Adrenal gland (tissue), 12 donors: ENCODE data around the gene RAD51B. TPM values are rescaled to one million over a fixed set of nuclear protein-coding genes. Genes with fewer than 3 reads are reported as not detected.
A peak's percentile ranks its signal among the peaks of the same experiment; 100 is the strongest.

Source experiments
- DNase-seq, 7 donors: peaks; one replicate each; pipeline ENCODE4 v3.0.0-alpha.2; 2019 to 2020
- H3K27ac ChIP-seq, 5 donors: fragments of 200-600 bp; sonication (generic) in 4 of 5; 1 replicate in 3 of 5; 2 replicates in 2 of 5; pipeline versions ENCODE4 v1.5.1 to v1.8.0; 2016 to 2020; ENCODE audit warnings: mild to moderate bottlenecking in 1 of 5
- H3K27me3 ChIP-seq: fragments of 200-600 bp; 2 replicates; pipeline ENCODE4 v1.8.0; 2021
- H3K36me3 ChIP-seq, 2 donors: fragments of 200-600 bp; replicated peaks in 1 of 2; 1 replicate in 1 of 2; 2 replicates in 1 of 2; pipeline versions ENCODE4 v1.5.1 to v1.8.0; 2018 to 2022
- H3K4me1 ChIP-seq, 2 donors: fragments of 200-600 bp; replicated peaks in 1 of 2; 1 replicate in 1 of 2; 2 replicates in 1 of 2; pipeline versions ENCODE4 v1.5.1 to v1.8.0; 2018 to 2021
- H3K4me3 ChIP-seq, 4 donors: fragments of 200-600 bp; sonication (generic) in 3 of 4; one replicate each; pipeline ENCODE4 v1.5.1; 2016 to 2018
- H3K9me3 ChIP-seq, 3 donors: fragments of 200-600 bp; sonication (generic) in 1 of 3; replicated peaks in 1 of 3; 1 replicate in 2 of 3; 2 replicates in 1 of 3; pipeline versions ENCODE4 v1.5.1 to v1.8.0; 2016 to 2021
- POLR2A ChIP-seq, 2 donors: fragments of 450-650 bp; IDR thresholded peaks; one replicate each; pipeline ENCODE4 v1.6.1; 2017; ENCODE audit warnings: antibody characterized with exemption in 2 of 2, mild to moderate bottlenecking in 2 of 2, moderate library complexity in 1 of 2
- WGBS, 4 donors: extraction: QIAGEN DNeasy Blood & Tissue Kit in 2 of 4; methylation state at CpG; one replicate each; pipeline versions ENCODE4 v1.1.5 to v1.1.7; 2013 to 2017; 5-methylcytosine and 5-hydroxymethylcytosine counted together
- intact Hi-C, 2 donors: fragments of 100-400 bp; cut with DNase I; formaldehyde crosslinking; loops; one replicate each; pipeline versions ENCODE4 v1.14.1 to v1.15.0; 2022 to 2023
- polyA plus RNA-seq, 3 donors: library from polyadenylated mRNA; stranded (reverse); fragments of 200-250 nt in 2 of 3; fragments of 350-450 nt in 1 of 3; fragmentation: Illumina TruSeq in 1 of 3; extraction: RNeasy Lipid Tissue Mini Kit (QIAGEN cat#74804) in 1 of 3; gene quantifications; one replicate each; pipeline ENCODE4 v1.2.3, GENCODE V29; 2013 to 2014
- total RNA-seq, 9 donors: library from RNA; depleted of rRNA in 4 of 9; stranded (reverse); fragments of >200 nt in 4 of 9; fragments of 120-200 nt in 1 of 9; fragmentation: NEBNext Ultra II Directional in 1 of 9; extraction: Animal tissue kit (Norgen Biotek cat#: 25700) in 1 of 9; gene quantifications; one replicate each; pipeline versions ENCODE4 v1.1.0 to v1.2.4, GENCODE V29; 2013 to 2023
- TF ChIP-seq, protein P1 (sequence below), 6 experiments: fragments of 450-650 bp in 4 of 6; fragments of 200-600 bp in 2 of 6; sonication (generic) in 1 of 6; IDR thresholded peaks; 1 replicate in 5 of 6; 2 replicates in 1 of 6; pipeline versions ENCODE4 v1.5.1 to v1.8.0; 2016 to 2021; ENCODE audit warnings: antibody characterized with exemption in 6 of 6, mild to moderate bottlenecking in 2 of 6, moderate library complexity in 1 of 6
- donor health status: healthy with polysubstance abuse.
- donor health status: Bipolar disorder and iron deficiency.
- donor health status: DM: yes; HTN: yes; CAD: no.
- donor health status: DM: no; HTN: no; CAD: no.
- donor health status: DM: no; HTN: no; CAD: no.
- donor health status: DM: yes; HTN: yes; CAD: no.

Gene RAD51B
- total and polyA plus RNA-seq, 12 donors, result 2.3 to 24.6 (median 12.4) TPM

DNA sequence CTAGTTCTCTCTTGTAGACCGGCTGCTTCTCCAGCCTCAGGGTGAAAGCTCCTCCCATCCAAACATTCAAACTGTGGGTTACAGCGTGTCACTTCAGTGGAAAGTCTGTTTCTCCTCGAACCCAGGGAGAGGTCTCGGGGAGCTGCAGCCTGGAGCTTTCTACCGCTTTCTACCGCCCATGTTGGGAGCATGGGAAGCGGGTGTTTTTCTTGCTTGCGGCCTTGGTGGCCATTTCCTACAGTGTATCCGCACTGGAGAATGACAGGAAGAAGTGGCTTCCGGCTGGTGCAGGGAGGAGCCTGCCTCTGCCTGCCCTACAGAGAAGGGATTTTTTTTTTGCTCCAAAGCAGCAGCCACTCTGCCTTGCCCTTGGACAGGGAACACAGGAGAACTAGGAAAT lies 952.1 kb downstream of the RAD51B start:
- Histone ChIP-seq H3K27me3 (no peaks in the 10 kb centered on the region), H3K9me3 (no peaks in the 10 kb centered on the region), H3K4me1 (peaks cover 0 to 18% of the 10 kb centered on the region in 2 donors), H3K36me3 (no peaks in the 10 kb centered on the region), H3K27ac (peak overlapping the region in 2 of 5 donors; percentile 38 to 56), H3K4me3 (no peak overlapping the region)
- intact Hi-C loops, result no loop called here
- 46 to 56% (median 51%) methylated on average over 9 to 10 of the region's 10 CpGs for WGBS, 4 donors
- TF ChIP-seq, protein P1, sequence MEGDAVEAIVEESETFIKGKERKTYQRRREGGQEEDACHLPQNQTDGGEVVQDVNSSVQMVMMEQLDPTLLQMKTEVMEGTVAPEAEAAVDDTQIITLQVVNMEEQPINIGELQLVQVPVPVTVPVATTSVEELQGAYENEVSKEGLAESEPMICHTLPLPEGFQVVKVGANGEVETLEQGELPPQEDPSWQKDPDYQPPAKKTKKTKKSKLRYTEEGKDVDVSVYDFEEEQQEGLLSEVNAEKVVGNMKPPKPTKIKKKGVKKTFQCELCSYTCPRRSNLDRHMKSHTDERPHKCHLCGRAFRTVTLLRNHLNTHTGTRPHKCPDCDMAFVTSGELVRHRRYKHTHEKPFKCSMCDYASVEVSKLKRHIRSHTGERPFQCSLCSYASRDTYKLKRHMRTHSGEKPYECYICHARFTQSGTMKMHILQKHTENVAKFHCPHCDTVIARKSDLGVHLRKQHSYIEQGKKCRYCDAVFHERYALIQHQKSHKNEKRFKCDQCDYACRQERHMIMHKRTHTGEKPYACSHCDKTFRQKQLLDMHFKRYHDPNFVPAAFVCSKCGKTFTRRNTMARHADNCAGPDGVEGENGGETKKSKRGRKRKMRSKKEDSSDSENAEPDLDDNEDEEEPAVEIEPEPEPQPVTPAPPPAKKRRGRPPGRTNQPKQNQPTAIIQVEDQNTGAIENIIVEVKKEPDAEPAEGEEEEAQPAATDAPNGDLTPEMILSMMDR (IDR thresholded peaks at IDR 0.05), result no peak
- TF ChIP-seq POLR2A (IDR thresholded peaks at IDR 0.05), result no peak
- peak in 6 of 7 donors; percentile 38 to 73 (median 48) for DNase-seq

DNA sequence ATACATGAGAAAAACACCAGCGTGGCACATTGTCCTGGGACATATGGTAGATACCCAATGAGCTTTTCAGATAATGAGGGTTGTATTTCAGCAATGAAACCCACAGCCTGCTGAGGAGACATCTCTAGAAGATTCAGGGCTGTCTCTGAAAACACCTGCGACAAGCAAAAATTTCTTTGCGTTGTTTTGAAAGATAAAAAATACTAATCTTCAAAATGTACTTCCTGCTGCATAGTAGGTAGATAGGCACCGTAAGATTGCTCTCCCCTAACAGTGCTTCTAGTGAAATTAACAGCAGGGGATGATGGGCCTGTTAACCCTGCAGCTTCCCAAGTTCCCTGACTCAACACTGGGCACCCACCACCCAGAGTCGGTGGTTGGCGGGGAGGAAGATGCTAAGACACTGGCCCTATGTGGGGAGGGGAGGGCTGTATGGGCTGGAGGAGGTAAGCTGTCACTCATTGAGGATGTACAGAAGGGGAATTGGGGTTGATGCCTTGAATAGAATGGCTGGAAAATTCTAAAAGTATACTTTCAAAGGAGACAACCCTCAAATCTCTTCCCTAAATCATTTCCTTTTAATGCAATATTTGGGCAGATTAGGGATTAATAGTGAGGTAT lies 953.3 kb downstream of the RAD51B start:
- peaks cover 0 to 17% of the 10 kb centered on the region in 2 donors for H3K4me1 ChIP-seq
- no peak for DNase-seq
- H3K27ac ChIP-seq, result no peak overlapping the region
- H3K27me3 ChIP-seq, result no peaks in the 10 kb centered on the region
- no peaks in the 10 kb centered on the region for H3K36me3 ChIP-seq
- no peaks in the 10 kb centered on the region for H3K9me3 ChIP-seq
- intact Hi-C loops, result no loop called here
- no peak for TF ChIP-seq POLR2A (IDR thresholded peaks at IDR 0.05)
- TF ChIP-seq, protein P1 (IDR thresholded peaks at IDR 0.05), result no peak
- 81 to 92% (median 90%) methylated on average over 6 of the region's 6 CpGs for WGBS, 4 donors
- no peak overlapping the region for H3K4me3 ChIP-seq

DNA sequence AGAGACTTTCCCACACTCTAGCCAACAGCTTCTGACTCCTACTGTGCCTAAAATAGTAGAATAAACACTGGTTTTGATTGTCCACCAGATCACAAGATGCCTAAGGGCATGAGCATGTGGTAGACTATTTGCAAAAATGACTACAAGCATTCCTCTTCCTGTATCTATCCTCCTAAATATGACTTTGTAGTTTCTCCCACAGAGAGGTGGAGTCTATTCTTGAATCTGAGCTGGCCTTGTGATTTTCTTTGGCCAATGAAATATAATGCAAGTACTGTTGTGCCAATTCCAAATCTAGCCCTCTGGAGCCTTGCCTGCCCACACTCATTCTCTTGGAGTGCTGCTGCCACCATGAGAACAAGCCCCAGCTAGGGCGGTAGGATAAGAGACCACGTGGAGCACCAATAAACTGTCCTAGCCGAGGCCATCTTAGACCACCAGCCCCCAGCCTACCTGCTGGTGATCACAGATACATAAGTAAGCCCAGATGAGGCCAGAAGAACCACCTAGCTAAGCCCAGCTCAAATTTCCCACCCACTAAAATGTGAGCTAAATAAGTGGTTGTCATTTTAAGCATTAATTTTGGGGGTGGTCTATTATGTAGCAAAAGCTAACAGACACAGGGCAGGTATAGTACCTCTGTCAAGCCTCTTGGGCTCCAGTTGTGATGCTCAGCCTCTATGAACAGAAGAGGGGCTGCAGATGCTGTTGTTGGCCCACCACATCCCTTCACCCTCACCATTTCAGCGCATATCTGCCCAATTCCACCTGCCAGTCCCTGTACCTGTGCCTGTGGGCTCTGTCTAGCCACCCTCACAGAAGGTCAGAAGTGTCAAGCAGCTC lies 955.4 kb downstream of the RAD51B start:
- intact Hi-C loops, result no loop called here
- H3K9me3 ChIP-seq, result no peaks in the 10 kb centered on the region
- TF ChIP-seq, protein P1 (IDR thresholded peaks at IDR 0.05), result no peak
- no peak for TF ChIP-seq POLR2A (IDR thresholded peaks at IDR 0.05)
- no peaks in the 10 kb centered on the region for H3K36me3 ChIP-seq
- H3K4me1 ChIP-seq, result peaks cover 0 to 28% of the 10 kb centered on the region in 2 donors
- no peak overlapping the region for H3K4me3 ChIP-seq
- H3K27me3 ChIP-seq, result no peaks in the 10 kb centered on the region
- DNase-seq, result peak in 1 of 7 donors; percentile 46
- 93 to 96% (median 94%) methylated on average over 4 of the region's 4 CpGs for WGBS, 4 donors
- H3K27ac ChIP-seq, result no peak overlapping the region

DNA sequence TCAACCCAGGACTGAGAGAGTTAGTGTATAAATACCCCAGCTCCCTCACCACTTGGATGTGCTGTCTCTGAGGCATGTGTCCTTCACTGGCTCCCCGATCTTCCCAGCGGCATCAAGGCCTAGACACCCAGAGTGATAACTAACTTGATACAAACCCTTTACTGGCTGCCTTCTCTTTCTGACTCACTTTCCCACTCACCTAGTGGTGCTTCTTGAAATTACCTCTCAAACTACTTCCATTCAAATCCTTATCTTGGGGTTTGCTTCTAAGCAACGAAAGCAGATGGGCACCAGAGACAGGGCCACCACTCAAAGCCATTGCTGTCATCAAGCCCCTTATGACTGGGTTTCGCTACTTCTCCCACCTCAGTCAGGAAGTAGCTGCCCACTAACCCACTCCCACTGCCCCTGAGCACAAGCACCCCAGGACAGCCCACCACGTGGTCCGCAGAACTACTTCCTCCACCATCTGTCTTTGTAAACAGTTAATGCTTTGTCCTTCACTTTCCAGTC lies 956.1 kb downstream of the RAD51B start:
- intact Hi-C loops, result no loop called here
- H3K4me1 ChIP-seq, result peaks cover 0 to 35% of the 10 kb centered on the region in 2 donors
- DNase-seq, result peak in 2 of 7 donors; percentile 10 to 38
- no peak overlapping the region for H3K27ac ChIP-seq
- H3K9me3 ChIP-seq, result no peaks in the 10 kb centered on the region
- TF ChIP-seq, protein P1 (IDR thresholded peaks at IDR 0.05), result no peak
- no peak for TF ChIP-seq POLR2A (IDR thresholded peaks at IDR 0.05)
- H3K27me3 ChIP-seq, result no peaks in the 10 kb centered on the region
- WGBS, 4 donors, result 79 to 86% (median 83%) methylated on average over 6 of the region's 6 CpGs
- no peak overlapping the region for H3K4me3 ChIP-seq
- no peaks in the 10 kb centered on the region for H3K36me3 ChIP-seq
